ENCODE results near the gene KCNJ9. TPM values are rescaled to one million over a fixed set of nuclear protein-coding genes. Genes with fewer than 3 reads are reported as not detected.
"Not testable (repeated sequence)": the region's sequence is repeated elsewhere in the genome, so short reads cannot be mapped to it uniquely, and the experiment has no call there.

The KCNJ9 gene
- total RNA-seq, 2 experiments from 2014 or later = not detected

- ATAC-seq (ENCODE audit: poor library complexity) (no peak), DNase-seq (no peak)
- H3K9me3 Mint-ChIP-seq = no peaks in the 10 kb centered on the region
- Histone ChIP-seq H3K27ac (ENCODE audit: low read depth in 1 of 2, low read length in 2 of 2) (no peak overlapping the region), H3K4me1 (ENCODE audit: insufficient read depth, low read length) (no peaks in the 10 kb centered on the region), H3K36me3 (ENCODE audit: insufficient read depth, low read length) (no peaks in the 10 kb centered on the region), H3K4me3 (ENCODE audit: low read length) (no peak overlapping the region), H3K27me3 (ENCODE audit: control insufficient read depth in 1 of 2, insufficient read depth in 2 of 2, low read length in 2 of 2) (no peaks in the 10 kb centered on the region), H3K9me3 (ENCODE audit: control insufficient read depth in 1 of 2, insufficient read depth in 1 of 2, low read length in 2 of 2) (no peaks in the 10 kb centered on the region)
- no peaks in the 10 kb centered on the region for H3K4me1 Mint-ChIP-seq (ENCODE audit: low read depth)
- ChIA-PET POLR2A (no interaction called here), CTCF (no interaction called here)
- no peak overlapping the region for H3K4me3 Mint-ChIP-seq
- no peak for TF ChIP-seq CTCF (IDR thresholded peaks at IDR 0.05)
- no peak overlapping the region for H3K27ac Mint-ChIP-seq
- intact Hi-C loops (cut with DNase I, micrococcal nuclease) = no loop called here
- H3K27me3 Mint-ChIP-seq = no peaks in the 10 kb centered on the region
- no peaks in the 10 kb centered on the region for H3K36me3 Mint-ChIP-seq (ENCODE audit: low read depth)
These were observed 42.4 kb downstream of the KCNJ9 start for GRCh38 chr1:160123726-160124125.

DNA sequence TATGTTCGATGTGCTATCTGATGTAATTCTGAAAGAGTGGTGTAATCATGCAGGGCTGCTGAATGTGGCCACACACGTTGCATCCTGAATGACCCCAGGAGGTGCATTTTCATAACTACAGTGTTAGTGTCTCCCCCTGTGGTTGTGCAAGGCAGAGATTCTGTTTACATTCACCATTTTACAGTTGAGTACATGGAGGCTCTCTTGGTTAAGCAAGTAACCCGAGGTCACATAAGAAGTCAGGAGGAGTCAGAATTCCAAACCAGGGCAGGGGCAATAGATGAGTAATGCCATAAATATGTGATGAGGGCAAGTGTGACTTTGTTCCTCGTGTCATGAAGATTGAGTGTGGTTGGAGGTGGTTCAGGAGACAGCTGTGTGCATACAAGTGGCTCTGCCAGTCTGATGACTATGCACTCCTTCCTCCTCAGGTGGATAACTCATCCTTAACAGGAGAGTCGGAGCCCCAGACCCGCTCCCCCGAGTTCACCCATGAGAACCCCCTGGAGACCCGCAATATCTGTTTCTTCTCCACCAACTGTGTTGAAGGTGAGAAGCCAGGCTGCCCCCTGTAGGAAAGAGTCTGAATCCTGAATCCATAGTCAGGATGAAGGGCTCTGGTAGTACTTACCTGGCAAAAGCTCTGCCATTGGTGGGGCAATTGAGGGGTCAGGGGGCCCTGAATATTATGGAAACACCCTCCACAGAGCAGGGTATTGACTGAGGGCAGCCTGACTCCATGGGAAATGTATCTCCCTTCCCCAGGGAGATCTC is 43.6 kb downstream of the KCNJ9 start:
- no peaks in the 10 kb centered on the region for H3K9me3 Mint-ChIP-seq
- H3K4me3 Mint-ChIP-seq = no peak overlapping the region
- ChIA-PET CTCF (no interaction called here), POLR2A (interaction anchor here (0.6 kb wide), 1 partner anchor 693 kb away, joined by 3 read pairs; no protein-coding TSS in a partner anchor)
- no peaks in the 10 kb centered on the region for H3K4me1 Mint-ChIP-seq (ENCODE audit: low read depth)
- peaks cover 0 to under 1% of the 10 kb centered on the region in 2 experiments for H3K27me3 ChIP-seq (ENCODE audit: control insufficient read depth in 1 of 2, insufficient read depth in 2 of 2, low read length in 2 of 2)
- H3K9me3 ChIP-seq (ENCODE audit: control insufficient read depth in 1 of 2, insufficient read depth in 1 of 2, low read length in 2 of 2) = no peaks in the 10 kb centered on the region
- H3K27me3 Mint-ChIP-seq = peaks cover 5% of the 10 kb centered on the region
- TF ChIP-seq CTCF (IDR thresholded peaks at IDR 0.05) = no peak
- intact Hi-C loops (cut with DNase I, micrococcal nuclease) = no loop called here
- H3K27ac ChIP-seq (ENCODE audit: low read depth in 1 of 2, low read length in 2 of 2) = no peak overlapping the region
- no peaks in the 10 kb centered on the region for H3K36me3 Mint-ChIP-seq (ENCODE audit: low read depth)
- H3K27ac Mint-ChIP-seq = no peak overlapping the region
- H3K4me3 ChIP-seq (ENCODE audit: low read length) = no peak overlapping the region
- ATAC-seq (ENCODE audit: poor library complexity) (no peak), DNase-seq (no peak)
- H3K4me1 ChIP-seq (ENCODE audit: insufficient read depth, low read length) = no peaks in the 10 kb centered on the region
- H3K36me3 ChIP-seq (ENCODE audit: insufficient read depth, low read length) = no peaks in the 10 kb centered on the region

GRCh38 chr1:160125746-160126145 is 44.4 kb downstream of the KCNJ9 start:
- ChIA-PET CTCF (no interaction called here), POLR2A (no interaction called here)
- ATAC-seq (ENCODE audit: poor library complexity) = no peak
- no peak overlapping the region for H3K27ac ChIP-seq (ENCODE audit: low read depth in 1 of 2, low read length in 2 of 2)
- Mint-ChIP-seq H3K9me3 (no peaks in the 10 kb centered on the region), H3K27ac (no peak overlapping the region), H3K4me3 (no peak overlapping the region), H3K36me3 (ENCODE audit: low read depth) (no peaks in the 10 kb centered on the region), H3K27me3 (peaks cover 8% of the 10 kb centered on the region), H3K4me1 (ENCODE audit: low read depth) (no peaks in the 10 kb centered on the region)
- no peaks in the 10 kb centered on the region for H3K36me3 ChIP-seq (ENCODE audit: insufficient read depth, low read length)
- no peak for DNase-seq
- no peak for TF ChIP-seq CTCF (IDR thresholded peaks at IDR 0.05)
- no peaks in the 10 kb centered on the region for H3K4me1 ChIP-seq (ENCODE audit: insufficient read depth, low read length)
- H3K4me3 ChIP-seq (ENCODE audit: low read length) = no peak overlapping the region
- H3K27me3 ChIP-seq (ENCODE audit: control insufficient read depth in 1 of 2, insufficient read depth in 2 of 2, low read length in 2 of 2) = peaks cover 0 to 5% of the 10 kb centered on the region in 2 experiments
- H3K9me3 ChIP-seq (ENCODE audit: control insufficient read depth in 1 of 2, insufficient read depth in 1 of 2, low read length in 2 of 2) = no peaks in the 10 kb centered on the region
- intact Hi-C loops (cut with DNase I, micrococcal nuclease) = no loop called here

DNA sequence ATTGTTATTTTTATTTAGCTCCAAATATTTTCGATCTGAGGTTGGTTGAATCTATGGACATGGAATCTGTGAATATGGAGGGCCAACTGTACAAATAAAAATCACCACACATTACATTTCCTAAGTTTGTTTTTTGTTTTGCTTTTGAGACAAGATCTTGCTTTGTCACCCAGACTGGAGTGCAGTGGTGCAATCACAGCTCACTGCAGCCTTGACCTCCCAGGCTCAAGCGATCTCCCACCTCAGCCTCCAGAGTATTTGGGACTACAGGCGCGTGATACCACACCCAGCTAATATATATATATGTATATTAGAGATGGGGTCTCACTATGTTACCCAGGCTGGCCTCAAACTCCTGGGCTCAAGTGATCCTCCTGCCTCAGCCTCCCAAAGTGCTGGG is 45.0 kb downstream of the KCNJ9 start:
- intact Hi-C loops (cut with DNase I, micrococcal nuclease); DNase-seq; H3K27me3 ChIP-seq (ENCODE audit: control insufficient read depth in 1 of 2, insufficient read depth in 2 of 2, low read length in 2 of 2); POLR2A ChIA-PET; H3K27ac ChIP-seq (ENCODE audit: low read depth in 1 of 2, low read length in 2 of 2); H3K27ac Mint-ChIP-seq; H3K36me3 ChIP-seq (ENCODE audit: insufficient read depth, low read length); H3K9me3 ChIP-seq (ENCODE audit: control insufficient read depth in 1 of 2, insufficient read depth in 1 of 2, low read length in 2 of 2); H3K4me1 Mint-ChIP-seq (ENCODE audit: low read depth); H3K36me3 Mint-ChIP-seq (ENCODE audit: low read depth); H3K4me3 Mint-ChIP-seq; H3K4me3 ChIP-seq (ENCODE audit: low read length); CTCF ChIA-PET; H3K4me1 ChIP-seq (ENCODE audit: insufficient read depth, low read length); H3K9me3 Mint-ChIP-seq; ATAC-seq (ENCODE audit: poor library complexity): not testable (repeated sequence)
- H3K27me3 Mint-ChIP-seq = peaks cover 13% of the 10 kb centered on the region
